HG02943 (cell line): ENCODE results near the gene NTN5.
"Not testable (repeated sequence)": the region's sequence is repeated elsewhere in the genome, so short reads cannot be mapped to it uniquely, and the experiment has no call there.

ENCODE experiments used
- ATAC-seq: cut with Tn5 transposase; IDR thresholded peaks from one replicate; pipeline ENCODE4 v1.9.1; 2021; ENCODE audit warnings: mild to moderate bottlenecking, low read depth, moderate library complexity; ENCODE audit not compliant: unreplicated experiment

NTN5 gene

DNA sequence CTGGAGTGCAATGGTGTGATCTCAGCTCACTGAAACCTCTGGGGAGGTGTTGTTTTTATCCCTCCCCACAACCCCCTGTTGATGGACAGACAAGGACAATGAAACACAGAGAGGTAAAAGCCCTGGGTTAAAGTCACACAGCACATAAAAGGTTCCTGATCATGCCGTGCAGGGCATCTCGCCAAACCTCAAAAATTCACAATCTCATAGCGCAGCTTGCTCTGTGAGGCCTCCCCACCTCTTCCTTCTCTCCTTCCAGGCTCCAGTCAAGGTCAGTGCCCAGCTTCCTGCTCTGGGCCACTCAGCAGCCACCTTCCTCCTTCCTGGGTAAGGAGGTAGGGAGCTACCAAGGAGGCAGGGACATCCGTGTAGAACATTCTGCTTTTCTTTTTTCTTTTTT, 25.2 kb upstream of the NTN5 start:
- ATAC-seq, result no peak

DNA sequence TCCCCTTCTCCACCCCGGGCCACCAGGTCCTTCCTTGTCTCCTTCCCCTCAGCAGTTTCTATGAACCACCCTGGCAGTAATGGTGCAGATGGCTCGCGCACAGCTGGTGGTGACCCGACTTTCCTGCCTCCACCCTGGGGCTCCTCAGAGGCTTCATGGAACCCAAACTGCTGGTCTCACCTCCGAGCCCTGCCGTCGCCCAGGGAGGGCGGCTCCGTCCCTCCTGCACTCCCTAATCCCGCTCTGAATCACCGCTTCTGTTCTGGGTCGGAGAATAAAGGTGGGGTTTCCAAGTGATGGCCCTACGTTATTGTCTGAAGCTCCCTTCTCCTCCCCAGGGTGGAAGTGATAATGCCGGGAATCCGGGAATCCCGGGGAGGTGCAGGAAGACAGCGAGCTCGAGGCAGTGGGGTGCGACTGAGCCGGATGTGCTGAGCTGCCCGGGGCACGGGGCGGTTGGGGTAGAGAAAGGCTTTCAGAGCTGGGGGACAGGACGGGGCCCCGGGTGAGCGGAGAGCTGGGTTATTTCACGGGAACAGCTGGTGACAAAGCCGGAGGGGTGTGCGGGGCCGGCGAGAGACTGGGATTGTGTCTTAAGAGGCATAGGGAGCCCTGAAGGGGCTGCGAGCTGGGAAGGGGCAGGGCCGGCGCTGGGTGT, 23.7 kb upstream of the NTN5 start:
- ATAC-seq, result no peak

DNA sequence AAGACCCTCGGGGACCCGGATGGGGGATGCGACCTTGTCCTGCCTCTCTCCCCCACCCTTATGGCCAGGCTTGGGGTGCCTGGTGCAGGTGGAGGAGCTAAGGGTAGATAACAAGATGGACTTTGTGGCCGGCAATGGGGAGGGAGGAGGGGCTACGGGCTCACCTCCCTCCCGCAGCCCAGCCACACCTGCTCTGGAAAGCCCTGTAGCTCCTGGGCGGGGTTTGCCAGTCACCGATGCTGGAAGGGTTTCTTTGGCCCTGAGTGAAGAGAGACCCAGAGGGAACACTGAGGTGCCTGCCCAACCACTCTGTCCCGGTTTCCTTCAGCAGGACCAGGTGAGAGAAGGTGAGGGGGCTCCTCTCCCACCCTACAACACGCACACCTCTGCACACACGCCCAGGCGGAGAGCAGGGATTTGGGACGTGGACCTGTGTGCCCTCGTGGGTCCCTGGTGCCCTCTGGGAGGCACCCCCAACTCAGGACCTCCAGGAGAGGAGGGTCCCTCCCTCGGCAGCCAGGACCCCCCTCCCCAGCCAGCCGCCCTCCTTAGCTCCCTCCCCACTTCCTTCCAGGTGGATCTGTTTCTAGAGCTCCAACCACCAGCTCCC, 23.0 kb upstream of the NTN5 start, which contains the start of gene FUT2:
FUT2 (plus strand) TSS at position 229 of the 610 bp plus-strand sequence. CDS start 6,986 bp downstream, outside the sequence.
- ATAC-seq, result no peak

- not testable (repeated sequence) for ATAC-seq
These were observed 20.8 kb upstream of the NTN5 start for GRCh38 chr19:48693629-48694028.

DNA sequence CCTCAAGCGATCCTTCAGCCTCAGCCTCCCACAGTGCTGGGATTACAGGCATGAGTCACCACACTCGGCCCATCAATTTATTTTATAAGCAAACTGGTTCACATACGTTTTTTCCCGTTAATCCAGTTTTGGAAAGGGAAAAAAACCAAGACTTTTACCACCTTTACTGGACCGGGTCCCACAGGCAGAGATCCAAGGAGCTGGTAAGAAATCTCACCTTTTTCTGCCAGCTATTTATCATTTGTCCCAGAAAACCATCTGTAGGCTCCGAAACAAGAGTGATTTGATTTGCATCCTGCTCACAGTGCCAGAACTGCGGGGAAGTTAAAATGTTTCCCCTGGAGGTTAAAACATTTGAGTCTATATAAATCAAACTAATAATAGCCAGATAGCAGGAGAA, 16.6 kb upstream of the NTN5 start:
- no peak for ATAC-seq

DNA sequence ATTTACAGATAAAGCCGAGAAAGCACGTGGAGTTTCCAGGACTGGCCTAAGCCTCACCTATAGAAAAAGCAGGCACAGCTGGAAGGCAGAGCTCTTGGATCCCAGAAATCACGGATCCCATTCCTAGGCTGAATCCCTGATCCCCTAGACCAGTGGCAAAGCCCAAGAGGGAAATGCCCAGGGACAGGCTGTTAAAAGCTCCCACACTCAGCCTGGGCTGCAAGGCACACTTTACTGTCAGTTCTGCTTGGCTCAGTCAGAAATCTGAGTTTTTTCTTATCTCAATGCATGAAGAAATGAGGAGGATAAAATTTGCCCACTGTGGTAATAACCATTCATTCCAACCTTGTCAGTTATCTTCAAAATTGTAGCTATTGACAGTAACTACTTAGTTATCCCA, 15.0 kb upstream of the NTN5 start:
- no peak for ATAC-seq

DNA sequence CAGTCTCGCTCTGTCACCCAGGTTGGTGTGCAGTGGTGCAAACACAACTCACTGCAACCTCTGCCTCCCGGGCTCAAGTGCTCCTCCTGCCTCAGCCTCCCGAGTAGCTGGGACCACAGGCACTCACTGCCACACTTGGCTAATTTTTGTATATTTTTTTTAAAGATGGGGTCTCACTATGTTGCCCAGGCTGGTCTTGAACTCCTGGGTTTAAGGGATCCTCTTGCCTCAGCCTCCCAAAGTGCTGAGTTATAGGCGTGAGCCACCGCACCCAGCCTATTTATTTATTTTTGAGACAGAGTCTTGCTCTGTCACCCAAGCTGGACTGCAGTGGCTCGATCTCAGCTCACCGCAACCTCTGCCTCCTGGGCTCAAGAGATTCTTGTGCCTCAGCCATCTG, 13.8 kb upstream of the NTN5 start:
- not testable (repeated sequence) for ATAC-seq

DNA sequence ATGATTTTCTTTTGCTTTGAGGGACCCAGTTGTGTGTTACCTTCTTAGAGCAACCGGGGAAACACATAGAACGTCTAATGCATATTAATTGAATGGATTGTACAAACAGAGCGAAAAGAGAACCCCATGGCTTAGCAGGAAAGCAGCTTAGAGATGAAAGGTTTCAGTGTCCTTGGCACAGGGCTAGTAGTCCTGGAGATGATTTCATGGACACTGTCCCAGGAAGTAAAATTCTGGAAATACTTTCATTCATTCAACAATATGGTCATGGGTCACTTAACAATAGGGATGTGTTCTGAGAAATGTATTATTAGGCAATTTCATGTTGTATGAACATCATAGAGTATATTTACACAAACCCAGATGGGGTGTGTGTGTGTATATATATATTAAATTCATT, 13.3 kb upstream of the NTN5 start:
- no peak for ATAC-seq

DNA sequence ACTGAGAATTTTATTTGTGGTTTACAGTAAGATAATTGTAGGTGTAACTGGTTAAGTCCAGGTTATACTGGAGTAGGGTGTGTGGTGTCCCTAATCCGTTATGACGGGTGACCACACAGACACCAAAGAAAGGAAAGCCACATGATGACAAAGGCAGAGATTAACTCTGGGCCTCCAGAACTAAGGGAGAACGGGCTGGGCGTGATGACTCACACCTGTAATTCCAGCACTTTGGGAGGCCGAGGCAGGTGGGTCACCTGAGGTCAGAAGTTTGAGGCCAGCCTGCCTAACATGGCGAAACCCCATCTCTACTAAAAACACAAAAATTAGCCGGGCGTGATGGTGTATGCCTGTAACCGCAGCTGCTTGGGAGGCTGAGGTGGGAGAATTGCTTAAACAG, 12.8 kb upstream of the NTN5 start:
- no peak for ATAC-seq

- no peak for ATAC-seq
These were observed 10.5 kb upstream of the NTN5 start for GRCh38 chr19:48683349-48683748.

- ATAC-seq, result no peak
These were observed 8.3 kb upstream of the NTN5 start for GRCh38 chr19:48681127-48681470.

- no peak for ATAC-seq
These were observed 7.8 kb upstream of the NTN5 start for GRCh38 chr19:48680436-48681126.

GRCh38 chr19:48680006-48680405, 7.2 kb upstream of the NTN5 start:
- not testable (repeated sequence) for ATAC-seq

GRCh38 chr19:48678201-48678600, 5.4 kb upstream of the NTN5 start:
- no peak for ATAC-seq

- no peak for ATAC-seq
These were observed 4.1 kb upstream of the NTN5 start for GRCh38 chr19:48676887-48677286.

GRCh38 chr19:48676487-48676886, 3.7 kb upstream of the NTN5 start:
- ATAC-seq, result no peak

- ATAC-seq, result no peak
These were observed 2.4 kb upstream of the NTN5 start for GRCh38 chr19:48674921-48675824.

- ATAC-seq, result no peak
These were observed 1.5 kb upstream of the NTN5 start for GRCh38 chr19:48674216-48674809.

DNA sequence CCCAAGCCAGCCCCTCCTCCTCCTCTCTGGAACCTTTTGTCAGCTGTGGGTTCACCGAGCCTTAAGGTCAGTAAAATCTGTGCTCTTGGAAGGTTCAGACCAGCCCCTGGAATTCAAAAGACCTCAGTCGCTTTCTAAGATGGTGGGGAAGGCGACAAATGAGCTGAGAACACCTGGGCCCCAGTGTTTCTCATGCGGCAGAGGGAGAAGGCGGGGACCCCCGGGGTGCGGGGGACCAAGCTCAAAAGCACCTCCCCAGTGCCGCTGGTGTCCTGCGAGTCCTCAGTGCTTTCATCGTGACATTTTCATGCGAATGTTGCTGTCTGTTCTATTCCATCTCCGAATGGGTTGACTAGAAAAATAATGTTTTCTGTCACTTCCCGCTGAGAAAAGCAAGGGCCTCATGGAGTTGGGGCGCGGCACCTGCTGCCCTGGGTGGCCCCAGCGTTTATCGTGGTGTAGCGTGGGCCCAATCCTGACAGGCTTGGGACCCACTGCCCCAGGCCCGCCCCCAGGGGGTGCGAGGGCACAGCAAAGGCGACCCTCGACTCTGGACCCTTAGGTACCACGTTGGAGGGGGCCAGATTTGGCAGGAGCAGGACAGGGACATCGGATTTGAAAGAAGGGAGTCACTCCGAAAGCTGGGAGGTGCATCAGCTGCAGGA, 751 bp upstream of the NTN5 start:
- ATAC-seq, result no peak

DNA sequence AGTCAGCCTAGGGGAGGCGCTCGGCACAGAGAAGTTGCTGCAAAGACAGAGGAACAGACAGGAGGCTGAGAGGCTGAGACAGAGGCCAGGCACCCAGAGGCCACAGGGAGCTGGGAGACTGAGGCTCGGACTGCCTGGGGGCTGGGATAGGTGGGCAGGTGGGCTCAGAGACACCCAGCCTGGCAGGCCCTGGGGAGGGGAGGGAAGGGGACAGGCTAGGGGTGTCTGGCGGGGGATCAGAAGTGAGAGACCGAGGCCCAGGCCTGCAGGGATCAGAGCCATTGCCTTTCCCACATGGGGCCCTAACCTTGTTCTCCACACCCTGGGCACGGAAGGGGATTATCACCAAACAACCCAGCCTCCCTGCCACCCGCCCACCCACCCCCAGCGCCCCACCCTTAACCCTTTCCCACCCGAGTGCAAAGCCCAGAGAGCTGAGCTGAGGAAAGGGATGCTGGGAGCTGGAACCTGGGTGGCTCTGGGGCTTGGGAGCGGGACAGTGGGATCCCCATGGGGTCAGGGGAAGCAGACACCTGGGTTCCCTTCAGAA, 1.3 kb downstream of the NTN5 start:
- ATAC-seq, result no peak
